ENCODE data around the gene FBXL7. TPM values are rescaled to one million over a fixed set of nuclear protein-coding genes. Genes with fewer than 3 reads are reported as not detected.

FBXL7 gene
- total RNA-seq: 6.1 and 6.9 TPM in 2 replicates

GRCh38 chr5:15499528-15500324 is at the start of gene FBXL7:
Gene FBXL7, plus strand, starts transcription at chr5:15500180.

